ENCODE results near the gene MRLN.
"Not testable (repeated sequence)": the region's sequence is repeated elsewhere in the genome, so short reads cannot be mapped to it uniquely, and the experiment has no call there.

MRLN gene

GRCh38 chr10:59757966-59758365, 4.7 kb upstream of the MRLN start:
- no peak for DNase-seq (ENCODE audit: low spot score)
- Histone ChIP-seq H3K4me3 (no peak overlapping the region), H3K27ac (no peak overlapping the region)
- TF ChIP-seq, protein P1, sequence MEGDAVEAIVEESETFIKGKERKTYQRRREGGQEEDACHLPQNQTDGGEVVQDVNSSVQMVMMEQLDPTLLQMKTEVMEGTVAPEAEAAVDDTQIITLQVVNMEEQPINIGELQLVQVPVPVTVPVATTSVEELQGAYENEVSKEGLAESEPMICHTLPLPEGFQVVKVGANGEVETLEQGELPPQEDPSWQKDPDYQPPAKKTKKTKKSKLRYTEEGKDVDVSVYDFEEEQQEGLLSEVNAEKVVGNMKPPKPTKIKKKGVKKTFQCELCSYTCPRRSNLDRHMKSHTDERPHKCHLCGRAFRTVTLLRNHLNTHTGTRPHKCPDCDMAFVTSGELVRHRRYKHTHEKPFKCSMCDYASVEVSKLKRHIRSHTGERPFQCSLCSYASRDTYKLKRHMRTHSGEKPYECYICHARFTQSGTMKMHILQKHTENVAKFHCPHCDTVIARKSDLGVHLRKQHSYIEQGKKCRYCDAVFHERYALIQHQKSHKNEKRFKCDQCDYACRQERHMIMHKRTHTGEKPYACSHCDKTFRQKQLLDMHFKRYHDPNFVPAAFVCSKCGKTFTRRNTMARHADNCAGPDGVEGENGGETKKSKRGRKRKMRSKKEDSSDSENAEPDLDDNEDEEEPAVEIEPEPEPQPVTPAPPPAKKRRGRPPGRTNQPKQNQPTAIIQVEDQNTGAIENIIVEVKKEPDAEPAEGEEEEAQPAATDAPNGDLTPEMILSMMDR (IDR thresholded peaks at IDR 0.05): no peak

DNA sequence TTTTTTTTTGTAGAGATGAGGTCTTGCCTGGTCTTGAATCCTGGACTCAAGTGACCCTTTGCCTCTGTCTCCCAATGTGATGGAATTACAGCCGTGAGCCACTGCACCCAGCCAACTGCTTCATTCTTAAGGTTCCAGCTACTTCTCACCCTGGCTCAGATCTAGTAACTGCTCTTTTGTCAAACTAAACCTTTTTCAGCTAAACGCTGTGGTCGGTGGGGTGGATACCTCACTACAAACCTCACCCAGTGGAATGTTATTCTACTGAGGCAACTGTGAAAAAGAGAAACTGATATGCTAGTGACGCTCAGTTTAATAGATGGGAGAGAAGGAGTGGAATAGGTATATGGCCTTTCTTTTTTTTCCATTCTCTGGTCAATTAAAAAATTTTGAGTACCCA, 1.7 kb upstream of the MRLN start:
- TF ChIP-seq, protein P1 (IDR thresholded peaks at IDR 0.05): no peak
- Histone ChIP-seq H3K4me3 (no peak overlapping the region), H3K27ac (no peak overlapping the region)
- DNase-seq (ENCODE audit: low spot score): no peak

DNA sequence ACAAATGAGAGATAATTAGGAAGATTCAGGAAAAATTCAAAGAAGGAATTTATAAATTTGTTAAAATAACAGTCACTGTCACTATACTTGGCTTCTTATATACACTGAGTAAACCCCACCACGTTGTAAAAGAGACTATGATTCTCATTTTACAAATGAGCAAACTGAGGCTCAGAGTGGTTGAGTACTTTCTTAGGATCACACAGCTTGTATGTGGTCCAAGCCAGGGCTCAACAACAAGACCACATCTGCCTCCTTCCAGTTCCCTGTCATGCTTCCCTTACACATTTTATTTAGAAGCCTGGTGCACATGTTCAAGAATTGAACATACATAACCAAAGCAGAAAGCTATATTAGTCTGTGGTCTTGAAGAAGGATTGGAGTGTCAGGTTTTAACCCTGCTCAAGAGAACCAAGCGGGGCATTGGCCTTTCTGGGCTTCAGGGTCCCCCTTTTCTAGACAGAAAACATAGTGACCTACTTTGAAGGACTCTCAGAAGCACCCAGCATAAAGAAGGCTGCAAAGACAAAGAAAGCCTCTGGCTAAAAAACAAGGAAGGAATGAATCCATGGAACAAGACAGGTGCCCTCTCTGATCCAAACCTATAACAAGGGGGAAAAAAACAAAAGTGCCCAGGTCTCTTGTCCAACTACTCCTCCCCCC, 846 bp downstream of the MRLN start:
- TF ChIP-seq, protein P1 (IDR thresholded peaks at IDR 0.05): no peak
- Histone ChIP-seq H3K27ac (no peak overlapping the region), H3K4me3 (no peak overlapping the region)
- DNase-seq (ENCODE audit: low spot score): no peak

DNA sequence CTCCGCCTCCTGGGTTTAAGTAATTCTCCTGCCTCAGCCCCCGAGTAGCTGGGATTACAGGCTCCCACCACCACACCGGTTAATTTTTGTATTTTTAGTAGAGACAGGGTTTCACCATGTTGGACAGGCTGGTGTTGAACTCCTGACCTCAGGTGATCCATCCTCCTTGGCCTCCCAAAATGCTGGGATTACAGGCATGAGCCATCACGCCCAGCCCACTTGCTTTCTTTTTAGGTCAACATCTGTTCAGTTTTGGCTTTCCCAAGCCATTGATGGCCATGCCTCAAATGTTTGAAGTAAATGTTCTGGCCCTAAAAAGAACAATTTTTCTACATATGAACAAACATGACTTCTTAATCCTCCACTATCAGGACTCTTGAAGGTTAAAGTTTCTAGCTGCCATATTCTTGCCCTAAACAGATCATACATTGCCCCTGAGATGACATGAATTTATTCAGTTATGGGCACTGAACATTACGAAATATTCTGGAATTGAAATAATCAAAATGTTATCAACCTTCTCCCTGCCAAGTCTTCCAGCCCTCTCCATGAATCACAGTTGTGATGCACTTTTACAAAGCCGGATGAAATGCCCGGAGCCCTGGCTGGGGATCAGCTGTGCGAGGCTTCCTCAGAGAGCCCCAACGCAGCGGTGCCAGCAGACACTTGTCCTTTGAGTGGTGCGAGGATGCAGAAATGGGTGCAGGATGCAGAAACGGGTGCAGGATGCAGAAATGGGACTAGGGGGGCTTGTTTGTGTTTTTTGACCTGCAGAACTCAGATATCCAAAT, 2.9 kb downstream of the MRLN start:
- TF ChIP-seq, protein P1 (IDR thresholded peaks at IDR 0.05): no peak

GRCh38 chr10:59748834-59749233, 4.4 kb downstream of the MRLN start:
- Histone ChIP-seq H3K27ac (no peak overlapping the region), H3K4me3 (no peak overlapping the region)
- TF ChIP-seq, protein P1 (IDR thresholded peaks at IDR 0.05): no peak
- no peak for DNase-seq (ENCODE audit: low spot score)

More for the DNA sequence above, 2.9 kb downstream of the MRLN start:
- DNase-seq (ENCODE audit: low spot score): no peak
- no peak overlapping the region for H3K4me3 ChIP-seq
- H3K27ac ChIP-seq: no peak overlapping the region

- no peak overlapping the region for H3K4me3 ChIP-seq
- TF ChIP-seq, protein P1 (IDR thresholded peaks at IDR 0.05): no peak
- DNase-seq (ENCODE audit: low spot score): no peak
- H3K27ac ChIP-seq: no peak overlapping the region
These were observed 8.0 kb downstream of the MRLN start for GRCh38 chr10:59745163-59745650.

DNA sequence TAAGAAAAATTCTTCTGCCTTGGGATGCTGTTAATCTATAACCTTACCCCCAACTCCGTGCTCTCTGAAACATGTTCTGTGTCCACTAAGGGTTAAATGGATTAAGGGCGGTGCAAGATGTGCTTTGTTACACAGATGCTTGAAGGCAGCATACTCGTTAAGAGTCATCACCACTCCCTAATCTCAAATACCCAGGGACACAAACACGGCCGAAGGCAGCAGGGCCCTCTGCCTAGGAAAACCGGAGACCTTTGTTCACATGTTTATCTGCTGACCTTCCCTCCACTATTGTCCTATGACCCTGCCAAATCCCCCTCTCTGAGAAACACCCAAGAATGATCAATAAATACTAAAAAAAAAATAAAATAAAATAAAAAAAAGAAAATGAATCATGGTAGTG, 8.5 kb downstream of the MRLN start:
- H3K27ac ChIP-seq; H3K4me3 ChIP-seq; DNase-seq (ENCODE audit: low spot score): not testable (repeated sequence)

DNA sequence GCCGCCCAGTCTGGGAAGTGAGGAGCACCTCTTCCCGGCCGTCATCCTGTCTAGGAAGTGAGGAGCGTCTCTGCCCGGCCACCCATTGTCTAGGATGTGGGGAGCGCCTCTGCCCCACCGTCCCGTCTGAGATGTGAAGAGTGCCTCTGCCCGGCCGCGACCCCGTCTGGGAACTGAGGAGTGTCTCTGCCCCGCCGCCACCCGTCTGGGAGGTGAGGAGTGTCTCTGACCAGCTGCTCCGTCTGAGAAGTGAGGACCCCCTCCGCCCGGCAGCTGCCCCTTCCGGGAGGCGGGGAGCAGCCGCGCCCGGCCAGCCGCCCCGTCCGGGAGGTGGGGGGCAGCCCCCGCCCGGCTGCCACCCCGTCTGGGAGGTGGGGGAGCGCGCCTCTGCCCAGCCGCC, 9.1 kb downstream of the MRLN start:
- not testable (repeated sequence) for H3K4me3 ChIP-seq; H3K27ac ChIP-seq; DNase-seq (ENCODE audit: low spot score)

Data from coronary artery (tissue), 2 donors.